Measurements from ENCODE around the gene FCHSD1. TPM values are rescaled to one million over a fixed set of nuclear protein-coding genes. Genes with fewer than 3 reads are reported as not detected.

FCHSD1 gene
- total RNA-seq, 1 donor from 2014 or later, result 42.2 TPM

DNA sequence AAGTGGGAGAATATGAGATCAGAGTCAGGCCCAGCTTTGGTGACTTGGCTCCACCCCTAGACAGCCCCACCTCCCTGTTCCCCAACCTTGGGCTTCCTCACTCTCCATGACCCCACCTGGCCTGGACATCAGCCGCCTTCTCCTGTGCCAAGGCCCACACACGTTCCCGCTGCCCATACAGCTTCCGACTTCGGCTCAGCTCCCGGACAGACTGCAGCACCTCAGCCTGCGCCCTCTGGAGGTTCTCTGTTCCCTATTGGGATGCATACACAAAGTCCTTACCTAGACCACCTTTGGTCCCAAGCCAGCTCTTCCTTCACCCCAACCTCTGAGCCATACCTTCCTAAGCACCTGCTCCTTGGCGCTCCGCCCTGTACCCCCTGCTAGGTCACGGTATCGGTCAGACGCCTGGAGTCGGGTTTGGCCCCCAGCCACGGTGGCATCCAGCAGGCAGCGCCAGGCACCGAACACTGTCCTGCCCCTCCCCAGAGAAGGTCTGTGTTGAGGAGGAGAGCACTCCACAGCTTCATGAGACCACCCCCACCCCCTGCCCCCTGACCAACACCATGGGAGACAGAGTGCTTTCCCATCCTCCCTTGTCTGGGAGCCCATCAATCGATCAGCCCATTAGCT, 2.0 kb downstream of the FCHSD1 start:
- H3K9me3 ChIP-seq, result no peaks in the 10 kb centered on the region
- H3K4me3 ChIP-seq, result no peak overlapping the region
- DNase-seq (ENCODE audit: extremely low spot score in 2 of 2), result no peak
- peaks cover 0 to 19% of the 10 kb centered on the region in 2 donors for H3K36me3 ChIP-seq
- no peak for TF ChIP-seq CTCF (IDR thresholded peaks at IDR 0.05)
- TF ChIP-seq POLR2AphosphoS5 (IDR thresholded peaks at IDR 0.05; ENCODE audit: insufficient read depth in 1 of 2, low read depth in 1 of 2), result no peak
- no peak for TF ChIP-seq POLR2A (IDR thresholded peaks at IDR 0.05)
- intact Hi-C loops (cut with DNase I), result no loop called here
- peaks cover 20% of the 10 kb centered on the region for H3K4me1 ChIP-seq
- no peak overlapping the region for H3K27ac ChIP-seq
- H3K27me3 ChIP-seq, result no peaks in the 10 kb centered on the region

- Histone ChIP-seq H3K9me3 (no peaks in the 10 kb centered on the region), H3K36me3 (peaks cover 0 to 29% of the 10 kb centered on the region in 2 donors), H3K4me3 (no peak overlapping the region), H3K27ac (no peak overlapping the region), H3K27me3 (no peaks in the 10 kb centered on the region), H3K4me1 (peaks cover 20% of the 10 kb centered on the region)
- DNase-seq (ENCODE audit: extremely low spot score in 2 of 2), result no peak
- intact Hi-C loops (cut with DNase I), result no loop called here
- TF ChIP-seq POLR2AphosphoS5 (IDR thresholded peaks at IDR 0.05; ENCODE audit: insufficient read depth in 1 of 2, low read depth in 1 of 2) (no peak), POLR2A (IDR thresholded peaks at IDR 0.05) (no peak), CTCF (IDR thresholded peaks at IDR 0.05) (no peak)
These were observed 3.4 kb downstream of the FCHSD1 start for GRCh38 chr5:141647851-141648250.

DNA sequence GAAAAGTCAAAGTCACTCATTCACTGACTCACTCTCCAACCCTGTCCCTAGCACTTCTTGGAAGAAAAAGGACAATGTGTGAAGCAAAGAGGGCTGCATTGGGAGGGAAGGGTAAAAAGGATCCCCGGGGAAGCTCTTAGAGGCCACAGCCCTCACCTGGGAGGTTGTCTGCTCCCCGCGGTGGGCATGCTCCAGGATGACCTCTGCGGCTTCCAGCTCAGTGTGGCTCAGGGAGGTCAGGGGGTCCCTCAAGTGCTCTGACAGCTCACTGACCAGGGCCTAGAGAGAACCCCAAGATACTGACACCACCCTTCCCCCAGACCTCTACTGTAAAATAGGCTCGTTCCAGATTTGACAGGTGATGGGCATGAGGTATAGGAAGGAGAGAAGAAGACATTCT, 4.0 kb downstream of the FCHSD1 start:
- no peak for TF ChIP-seq POLR2AphosphoS5 (IDR thresholded peaks at IDR 0.05; ENCODE audit: insufficient read depth in 1 of 2, low read depth in 1 of 2)
- Histone ChIP-seq H3K27me3 (no peaks in the 10 kb centered on the region), H3K4me1 (peaks cover 20% of the 10 kb centered on the region), H3K27ac (no peak overlapping the region), H3K4me3 (no peak overlapping the region), H3K36me3 (peaks cover 0 to 33% of the 10 kb centered on the region in 2 donors), H3K9me3 (no peaks in the 10 kb centered on the region)
- DNase-seq (ENCODE audit: extremely low spot score in 2 of 2), result no peak
- intact Hi-C loops (cut with DNase I), result no loop called here

DNA sequence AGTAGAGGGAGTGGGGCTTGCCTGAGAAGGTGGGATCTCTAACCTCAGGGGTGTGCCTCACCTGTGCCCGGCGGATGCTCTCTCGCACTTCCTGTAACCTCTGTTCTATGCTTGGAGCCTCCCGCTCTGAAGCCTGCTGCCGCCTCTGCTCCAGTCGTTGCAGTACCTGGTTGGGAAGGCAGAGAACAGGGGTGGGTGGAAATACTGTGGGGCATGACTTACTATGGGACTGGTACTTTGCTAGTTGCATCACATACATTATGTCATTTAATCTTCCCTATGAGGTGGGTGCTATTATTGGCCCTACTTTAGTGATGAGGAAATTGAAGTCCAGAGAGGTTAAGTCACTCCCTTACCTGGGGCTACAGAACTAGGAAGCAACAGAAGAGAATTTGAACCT, 5.2 kb downstream of the FCHSD1 start:
- H3K4me3 ChIP-seq, result no peak overlapping the region
- H3K9me3 ChIP-seq, result no peaks in the 10 kb centered on the region
- H3K36me3 ChIP-seq, result peaks cover 0 to 36% of the 10 kb centered on the region in 2 donors
- H3K27ac ChIP-seq, result no peak overlapping the region
- intact Hi-C loops (cut with DNase I), result no loop called here
- DNase-seq (ENCODE audit: extremely low spot score in 2 of 2), result no peak
- H3K27me3 ChIP-seq, result no peaks in the 10 kb centered on the region
- H3K4me1 ChIP-seq, result peaks cover 16% of the 10 kb centered on the region
- TF ChIP-seq CTCF (IDR thresholded peaks at IDR 0.05) (no peak), POLR2AphosphoS5 (IDR thresholded peaks at IDR 0.05; ENCODE audit: insufficient read depth in 1 of 2, low read depth in 1 of 2) (no peak), POLR2A (IDR thresholded peaks at IDR 0.05) (no peak)

- H3K9me3 ChIP-seq, result no peaks in the 10 kb centered on the region
- no peaks in the 10 kb centered on the region for H3K27me3 ChIP-seq
- peaks cover 0 to 29% of the 10 kb centered on the region in 2 donors for H3K36me3 ChIP-seq
- intact Hi-C loops (cut with DNase I), result no loop called here
- peaks cover 14% of the 10 kb centered on the region for H3K4me1 ChIP-seq
- H3K27ac ChIP-seq, result no peak overlapping the region
- no peak overlapping the region for H3K4me3 ChIP-seq
- no peak for DNase-seq (ENCODE audit: extremely low spot score in 2 of 2)
- TF ChIP-seq POLR2A (IDR thresholded peaks at IDR 0.05) (no peak), POLR2AphosphoS5 (IDR thresholded peaks at IDR 0.05; ENCODE audit: insufficient read depth in 1 of 2, low read depth in 1 of 2) (no peak), CTCF (IDR thresholded peaks at IDR 0.05) (no peak)
These were observed 9.5 kb downstream of the FCHSD1 start for GRCh38 chr5:141641634-141642267.
